EH (cell line): ENCODE measurements around the gene GRK6.

Experiments used
- DNase-seq: peaks from one replicate; pipeline ENCODE4 v3.0.0-alpha.2; 2015; ENCODE audit warnings: low read depth

The GRK6 gene

DNA sequence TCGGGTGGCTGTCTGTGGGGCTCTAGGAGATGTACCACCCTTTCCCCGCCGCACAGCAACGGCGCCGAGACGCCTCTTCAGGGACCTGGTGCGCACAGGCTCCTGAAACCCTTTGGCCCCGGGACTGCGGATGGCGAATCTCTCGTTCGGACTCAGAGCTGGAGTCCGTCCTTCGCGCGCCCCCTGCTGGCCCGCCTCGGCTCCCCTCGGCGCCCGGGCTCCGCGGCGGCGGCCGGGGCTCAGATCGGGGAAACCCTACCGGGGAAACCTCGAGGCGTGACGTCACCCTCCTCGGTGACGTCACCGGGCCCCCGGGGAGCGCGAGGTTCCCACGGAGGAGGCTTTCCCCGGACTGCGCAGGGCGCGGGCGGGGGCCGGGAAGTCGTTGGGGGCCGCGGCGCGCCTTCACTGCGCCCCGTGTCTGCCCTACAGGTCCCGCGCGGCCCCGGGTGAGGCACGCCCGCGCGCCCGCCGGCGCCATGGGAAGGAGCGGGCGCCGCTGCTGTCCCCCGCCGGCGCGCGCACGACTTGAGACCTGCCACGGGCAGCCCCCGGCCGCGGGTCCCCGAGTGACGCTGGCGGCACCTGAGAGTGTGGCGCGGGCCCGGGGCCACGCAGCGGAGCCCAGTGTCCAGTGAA, 28.0 kb downstream of the GRK6 start:
- peak; percentile 88 for DNase-seq

DNA sequence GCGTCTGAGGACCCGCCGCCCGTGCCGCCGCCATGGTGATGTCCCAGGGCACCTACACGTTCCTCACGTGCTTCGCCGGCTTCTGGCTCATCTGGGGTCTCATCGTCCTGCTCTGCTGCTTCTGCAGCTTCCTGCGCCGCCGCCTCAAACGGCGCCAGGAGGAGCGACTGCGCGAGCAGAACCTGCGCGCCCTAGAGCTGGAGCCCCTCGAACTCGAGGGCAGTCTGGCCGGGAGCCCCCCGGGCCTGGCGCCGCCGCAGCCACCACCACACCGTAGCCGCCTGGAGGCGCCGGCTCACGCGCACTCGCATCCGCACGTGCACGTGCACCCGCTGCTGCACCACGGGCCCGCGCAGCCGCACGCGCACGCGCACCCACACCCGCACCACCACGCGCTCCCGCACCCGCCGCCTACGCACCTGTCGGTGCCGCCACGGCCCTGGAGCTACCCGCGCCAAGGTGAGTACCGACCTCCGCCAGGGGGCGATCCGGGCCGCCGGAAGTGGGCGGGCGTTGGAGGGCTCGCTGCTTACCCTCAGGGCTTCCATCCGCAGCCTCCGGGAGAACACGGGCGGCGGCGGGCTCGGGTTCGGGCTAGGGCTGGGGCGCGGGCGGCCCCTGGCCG, 28.7 kb downstream of the GRK6 start:
- DNase-seq, result peak; percentile 68

DNA sequence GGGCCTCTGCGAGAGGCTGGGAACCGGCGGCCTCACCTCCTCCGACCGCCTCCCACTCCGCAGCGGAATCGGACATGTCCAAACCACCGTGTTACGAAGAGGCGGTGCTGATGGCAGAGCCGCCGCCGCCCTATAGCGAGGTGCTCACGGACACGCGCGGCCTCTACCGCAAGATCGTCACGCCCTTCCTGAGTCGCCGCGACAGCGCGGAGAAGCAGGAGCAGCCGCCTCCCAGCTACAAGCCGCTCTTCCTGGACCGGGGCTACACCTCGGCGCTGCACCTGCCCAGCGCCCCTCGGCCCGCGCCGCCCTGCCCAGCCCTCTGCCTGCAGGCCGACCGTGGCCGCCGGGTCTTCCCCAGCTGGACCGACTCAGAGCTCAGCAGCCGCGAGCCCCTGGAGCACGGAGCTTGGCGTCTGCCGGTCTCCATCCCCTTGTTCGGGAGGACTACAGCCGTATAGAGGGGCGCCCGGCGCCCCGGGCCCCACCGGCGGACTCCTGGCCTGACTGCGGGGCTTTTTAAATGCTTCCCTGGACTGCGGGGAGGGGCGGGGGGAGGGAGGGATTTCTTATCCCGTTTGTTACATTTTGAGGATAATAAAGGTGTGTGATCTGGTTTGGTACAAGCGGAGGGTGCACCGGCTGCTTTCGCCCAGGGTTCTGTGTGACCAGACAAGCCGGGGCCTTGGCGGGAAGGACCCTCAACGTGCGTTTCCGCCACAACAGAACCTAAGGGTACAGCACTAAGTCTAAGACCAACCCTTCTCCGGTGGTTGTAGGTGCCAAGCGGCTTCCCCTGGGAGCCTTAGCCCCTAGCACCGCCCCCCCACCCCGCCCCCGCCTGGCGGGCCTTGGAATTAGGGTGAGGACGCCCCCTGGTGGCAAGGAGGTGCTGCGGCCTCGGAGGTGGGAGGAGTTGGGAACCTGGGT, 29.4 kb downstream of the GRK6 start:
- peak; percentile 85 for DNase-seq

DNA sequence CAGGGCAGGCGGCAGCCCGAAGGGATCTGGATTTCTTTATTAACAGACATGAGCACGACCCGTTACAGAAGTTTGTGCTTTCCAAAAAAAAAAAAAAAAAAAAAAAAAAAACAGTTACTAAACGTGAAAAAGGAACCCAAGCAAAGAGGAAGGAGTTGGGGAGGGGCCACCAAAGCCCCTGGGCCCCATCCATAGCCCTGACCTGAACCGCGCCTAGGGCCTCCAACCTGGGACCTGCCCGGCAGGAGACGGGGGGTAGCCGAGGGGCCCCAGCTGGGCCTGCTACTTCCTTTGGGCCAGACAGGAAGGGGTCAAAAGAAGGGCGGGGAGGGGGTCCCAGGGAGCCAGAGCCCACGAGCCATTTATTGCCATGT, 30.1 kb downstream of the GRK6 start:
- DNase-seq, result no peak

DNA sequence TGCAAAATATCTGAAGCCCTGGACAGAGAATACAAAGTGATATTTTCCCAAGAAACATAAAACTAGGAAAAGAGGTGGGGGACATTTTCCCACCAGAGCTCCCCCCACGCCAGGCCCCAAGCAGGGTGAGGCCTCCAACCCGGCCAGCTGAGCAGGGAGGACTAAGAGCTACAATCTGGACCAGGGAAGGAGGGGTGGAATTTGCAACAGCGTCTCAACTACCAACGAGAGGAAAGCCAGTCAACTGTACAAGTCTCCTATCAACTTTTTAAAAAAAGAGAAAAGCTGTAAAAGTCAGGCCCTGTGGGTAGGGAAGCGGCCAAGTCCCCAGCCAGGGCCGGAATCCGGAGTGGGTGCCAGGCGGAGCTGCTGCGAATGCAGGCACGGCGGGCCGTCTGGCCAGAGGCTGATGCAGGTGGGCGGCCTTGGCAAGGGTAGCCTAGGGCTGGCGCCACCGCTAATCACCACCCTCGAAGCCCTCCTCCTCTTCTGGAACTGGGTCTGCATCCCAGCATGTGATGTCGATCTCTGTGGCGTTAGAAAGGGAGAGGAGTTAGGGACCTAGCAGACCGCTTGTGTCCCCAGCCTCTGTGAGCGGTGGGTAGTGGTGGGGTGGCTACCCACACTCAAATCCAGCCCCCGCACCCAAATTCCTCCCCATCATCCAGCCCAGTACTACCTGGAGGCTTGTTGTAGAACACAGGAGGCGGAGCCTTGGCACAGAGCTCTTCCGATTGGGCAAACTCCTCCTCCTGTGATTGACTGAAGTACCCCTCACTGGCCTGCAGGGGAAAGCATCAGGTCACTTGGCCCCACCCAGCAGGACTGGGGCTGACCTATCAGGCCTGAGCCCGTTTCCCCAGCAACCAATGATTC, 30.7 kb downstream of the GRK6 start:
- peak; percentile 98 for DNase-seq

DNA sequence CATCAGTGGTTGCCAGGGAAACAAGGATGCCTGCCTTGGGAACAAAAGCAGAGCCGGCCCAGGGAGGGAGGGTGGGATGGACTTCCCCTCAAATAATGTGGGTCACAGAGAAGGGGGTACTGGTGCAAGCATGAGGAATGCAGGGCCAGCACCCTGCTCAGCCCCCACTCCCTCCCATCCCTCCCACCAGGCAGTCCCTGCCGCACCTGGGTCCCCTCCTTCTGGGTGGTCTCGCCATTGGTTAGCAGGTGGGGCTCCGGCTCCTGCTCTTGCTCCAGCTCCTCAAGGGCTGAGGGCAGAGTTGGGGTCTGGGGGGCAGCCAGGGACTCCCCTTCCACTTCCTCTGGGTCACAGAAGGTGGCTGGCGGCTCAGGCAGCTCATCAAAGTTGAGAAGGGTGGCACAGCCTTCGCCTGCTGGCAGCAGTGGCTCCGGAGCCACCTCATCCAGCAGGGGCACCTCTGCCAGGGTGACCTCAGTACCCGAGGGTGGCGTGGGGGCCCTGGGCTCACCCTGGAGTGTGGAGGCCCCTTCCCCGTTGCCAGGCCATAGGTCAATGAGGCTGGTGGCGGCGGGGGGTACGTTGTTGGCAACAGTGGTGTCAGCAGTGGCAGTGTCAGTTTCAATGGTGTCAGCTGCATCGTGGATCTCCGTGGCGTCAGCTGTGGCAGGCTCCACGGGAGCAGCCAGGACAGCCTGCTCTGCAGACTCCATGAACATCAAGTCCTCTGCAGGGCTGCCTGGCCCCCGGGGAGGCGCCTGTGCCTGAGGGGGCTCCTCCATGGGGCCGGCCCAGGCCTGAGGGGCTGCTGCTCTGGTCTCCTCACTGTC, 31.6 kb downstream of the GRK6 start:
- no peak for DNase-seq

DNA sequence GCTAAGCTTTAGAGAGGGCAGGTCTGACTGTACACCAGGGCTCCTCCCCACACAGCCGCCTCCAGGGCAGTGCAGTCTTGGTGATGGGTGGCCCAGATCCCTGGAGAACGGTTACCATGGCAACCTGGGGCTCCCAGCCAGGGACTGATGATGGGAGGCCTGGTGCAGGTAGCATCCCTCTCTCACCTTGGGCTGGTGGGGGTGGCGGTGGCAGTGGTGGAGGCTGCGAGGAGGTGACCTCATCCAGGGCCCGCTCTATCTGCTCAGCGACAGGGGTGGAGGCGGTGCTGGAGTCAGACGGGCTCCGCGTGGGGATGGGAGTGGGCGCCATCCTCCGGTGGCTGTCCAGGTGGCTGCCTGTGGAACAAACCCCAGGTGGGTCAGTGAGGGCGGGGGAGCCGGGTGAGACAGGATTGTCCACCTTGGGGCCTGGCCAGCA, 32.5 kb downstream of the GRK6 start:
- DNase-seq, result peak; percentile 62

DNA sequence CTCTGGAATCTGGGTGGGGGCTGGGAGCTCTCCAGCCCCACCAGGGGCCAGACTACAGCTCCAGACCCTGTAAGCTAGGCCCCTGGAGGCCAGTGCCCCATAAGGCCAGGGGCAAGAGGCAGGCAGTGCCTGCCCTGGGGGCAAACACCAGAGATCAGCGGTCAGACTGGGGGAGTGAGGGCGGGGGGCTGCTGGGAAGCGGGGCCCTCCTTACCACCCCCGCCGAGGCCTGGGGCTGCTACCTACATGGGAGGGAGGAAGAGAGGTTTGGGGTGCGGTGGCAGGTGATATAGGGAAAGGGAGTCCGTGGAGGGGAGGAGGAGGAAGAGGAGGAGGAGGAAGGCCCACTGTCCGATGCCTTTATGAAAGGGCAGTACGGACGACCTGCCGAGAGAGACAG, 32.9 kb downstream of the GRK6 start:
- DNase-seq, result no peak

DNA sequence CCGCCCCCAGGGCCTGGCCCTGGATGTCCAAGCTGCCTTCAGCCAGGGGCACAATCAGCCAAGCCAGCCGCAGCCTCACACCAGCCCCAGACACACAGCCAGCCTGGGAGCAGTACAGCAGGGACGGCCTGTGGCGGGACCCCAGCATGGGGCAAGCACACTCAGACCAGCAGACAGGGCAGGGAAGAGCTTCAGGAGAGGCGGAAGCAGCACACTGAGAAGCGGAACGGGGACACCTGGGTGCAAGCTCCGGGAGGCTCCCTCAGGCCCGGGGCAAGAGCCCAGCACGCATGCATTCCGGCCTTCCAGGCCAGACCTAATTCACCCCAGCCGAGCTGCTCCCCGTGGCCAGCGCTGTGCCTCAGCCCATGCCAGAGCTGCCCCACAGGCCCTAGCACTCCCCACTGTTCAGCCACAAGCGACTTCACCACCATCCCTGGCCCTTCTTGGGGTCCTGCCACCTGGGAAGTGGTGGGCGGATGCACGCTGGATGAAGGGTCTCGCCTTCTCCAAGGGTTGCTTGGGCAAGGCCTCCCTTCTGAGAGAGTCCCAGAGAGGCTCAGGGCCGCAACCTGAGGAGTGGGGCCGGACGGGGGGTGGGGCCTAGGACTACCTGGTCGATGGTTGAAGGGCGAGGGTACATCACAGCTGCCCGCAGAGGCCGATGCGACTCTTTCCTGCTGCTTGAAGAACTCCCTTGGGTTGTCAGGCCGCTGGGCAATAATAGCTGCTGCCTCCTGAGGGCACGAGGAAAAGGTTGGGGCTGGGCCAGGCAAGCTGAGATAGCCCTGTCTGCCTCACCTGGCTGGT, 33.5 kb downstream of the GRK6 start:
- DNase-seq, result no peak

DNA sequence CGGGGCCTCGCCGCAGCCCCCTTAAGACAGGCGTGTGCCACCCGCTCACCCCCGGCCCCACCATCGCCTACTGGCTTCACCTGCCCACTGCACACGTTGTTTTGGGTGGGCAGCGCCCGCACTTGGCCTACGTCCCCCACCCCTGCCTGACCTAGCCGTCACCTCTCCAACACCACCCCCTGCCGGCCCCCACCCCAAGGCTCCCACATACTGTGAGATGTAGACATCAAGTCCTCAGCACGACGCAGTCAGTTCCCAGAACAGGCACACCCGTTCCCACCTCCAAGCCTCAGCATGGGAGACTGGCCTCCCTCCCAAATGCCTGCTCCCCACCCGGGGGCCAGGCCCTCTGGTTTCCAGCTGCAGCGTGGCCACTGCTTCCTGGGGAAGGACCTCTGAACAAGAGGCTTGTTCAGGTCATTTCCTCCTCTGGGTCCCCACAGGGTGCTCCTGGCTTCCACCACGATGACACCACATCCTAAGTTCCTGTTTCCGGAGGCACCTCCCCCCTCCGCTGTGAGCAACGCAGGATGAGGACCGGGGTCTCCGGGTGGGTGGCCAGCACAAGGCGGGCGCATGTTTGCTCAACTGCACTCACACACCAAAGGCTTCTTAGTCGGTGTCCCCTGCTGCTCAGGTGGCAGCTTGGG, 35.7 kb downstream of the GRK6 start:
- DNase-seq, result no peak

DNA sequence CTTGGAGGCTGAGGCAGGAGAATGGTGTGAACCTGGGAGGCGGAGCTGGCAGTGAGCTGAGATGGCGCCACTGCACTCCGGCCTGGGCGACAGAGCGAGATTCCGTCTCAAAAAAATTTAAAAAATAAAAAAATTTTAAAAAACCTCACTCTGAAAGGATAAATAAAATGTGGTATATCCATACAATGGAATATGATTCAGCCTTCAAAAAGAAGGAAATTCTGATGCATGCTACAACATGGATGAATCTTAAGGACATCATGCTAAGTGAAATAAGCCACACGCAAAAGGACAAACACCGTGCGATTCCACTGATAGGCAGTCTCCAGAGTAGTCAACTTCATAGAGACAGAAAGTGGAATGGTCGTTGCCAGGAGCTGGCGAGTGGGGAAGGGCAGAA, 38.6 kb downstream of the GRK6 start:
- DNase-seq, result no peak

DNA sequence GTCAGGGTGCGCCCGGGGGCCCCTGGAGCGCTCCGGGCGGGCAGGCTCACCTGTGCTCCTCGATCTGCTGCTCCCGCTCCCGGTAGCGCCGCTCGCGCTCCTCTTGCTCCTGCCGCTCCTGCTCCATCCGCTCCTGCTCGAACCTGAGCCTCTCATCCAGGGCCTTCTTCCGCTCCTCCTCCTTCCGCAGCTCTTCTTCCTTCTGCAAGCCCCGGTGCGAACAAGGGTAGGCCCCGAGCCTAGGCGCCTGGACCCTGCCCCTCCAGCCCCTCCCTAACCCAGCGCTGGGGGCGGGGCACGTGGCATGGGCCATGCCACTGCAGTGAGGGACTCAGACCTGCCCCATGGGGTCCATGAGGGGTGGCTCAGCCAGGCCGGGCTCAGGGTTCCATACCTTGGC, 40.4 kb downstream of the GRK6 start:
- no peak for DNase-seq

DNA sequence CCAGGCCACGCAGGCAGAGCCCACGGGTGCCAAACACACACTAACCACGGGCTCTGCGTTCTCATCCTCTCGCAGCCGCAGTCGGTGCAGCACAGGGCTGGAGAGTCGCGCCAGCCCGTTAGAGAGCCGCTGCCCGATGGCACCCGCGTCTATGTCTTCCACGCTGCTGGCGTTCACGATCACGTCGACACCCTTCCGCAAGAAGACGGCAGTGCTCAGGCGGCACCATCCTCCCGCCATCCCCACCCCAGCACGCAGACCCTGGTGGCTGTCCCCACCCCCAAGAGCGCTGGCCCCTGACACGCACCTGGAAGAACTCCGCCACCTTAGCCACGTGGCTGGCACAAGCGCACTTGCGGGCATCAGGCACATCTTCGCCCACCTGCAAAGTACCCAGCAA, 41.0 kb downstream of the GRK6 start:
- DNase-seq, result no peak

DNA sequence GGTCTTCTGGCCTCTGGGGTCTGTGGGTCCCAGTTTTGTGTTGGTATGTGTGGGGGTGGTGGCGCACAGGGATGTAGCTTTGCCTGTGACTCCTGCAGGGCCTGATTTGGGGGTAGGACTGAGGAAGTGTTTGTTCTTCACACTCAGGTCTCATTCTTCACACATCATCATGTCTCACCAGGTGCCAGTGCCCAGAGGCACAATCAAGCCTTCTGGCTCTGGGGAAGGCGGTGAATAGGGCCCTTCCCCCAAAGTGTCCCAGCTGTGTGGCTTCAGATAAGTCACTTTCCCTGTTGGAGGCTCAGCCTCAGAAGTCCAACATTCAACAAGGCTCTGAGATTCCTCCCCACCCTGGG, 41.8 kb downstream of the GRK6 start:
- DNase-seq, result no peak

DNA sequence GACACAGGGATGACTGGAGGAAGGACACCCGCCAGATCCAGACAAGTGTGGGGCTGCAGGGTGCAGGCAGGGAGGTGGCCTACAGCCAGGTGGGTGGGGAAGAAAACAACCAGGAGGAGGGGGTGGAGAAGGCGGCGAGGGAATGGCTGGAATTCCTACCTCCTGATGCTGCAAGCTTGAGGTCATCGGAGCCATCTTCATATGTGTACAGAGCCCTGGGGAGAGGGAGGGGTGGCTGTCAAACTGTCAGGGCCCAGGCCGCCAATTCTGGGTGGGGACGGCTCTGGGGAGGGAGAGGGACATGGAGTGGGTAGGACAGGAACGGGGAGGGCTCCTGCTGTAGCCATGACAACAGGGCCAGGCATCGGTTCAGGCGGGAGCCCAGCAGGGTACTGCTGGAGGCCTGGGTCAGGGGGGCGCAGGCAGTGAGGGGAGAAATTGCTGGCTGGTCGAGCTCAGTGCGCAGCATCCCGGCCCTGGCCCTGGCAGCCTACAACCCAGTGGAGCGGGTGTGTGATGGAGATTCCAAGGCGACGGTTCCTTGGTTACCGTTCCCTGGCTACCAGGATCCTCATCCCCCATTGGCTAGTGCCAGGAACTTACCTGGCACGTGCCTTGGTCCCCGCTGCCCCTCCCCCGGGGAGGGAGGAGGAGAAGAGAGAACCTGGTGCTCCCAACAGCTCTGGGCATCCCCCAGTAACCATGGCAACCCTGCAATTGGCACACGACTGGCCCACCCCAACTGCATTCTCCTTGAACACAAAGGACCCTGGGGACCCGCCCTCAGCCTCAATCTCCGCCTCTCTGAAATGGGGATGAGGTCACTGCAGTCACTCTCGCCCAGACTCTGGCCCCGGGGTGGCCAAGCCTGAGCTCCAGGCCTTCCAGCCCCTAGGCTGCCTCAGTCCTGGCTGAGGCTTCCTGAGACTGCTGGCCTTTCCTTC, 42.5 kb downstream of the GRK6 start:
- DNase-seq, result peak; percentile 88

DNA sequence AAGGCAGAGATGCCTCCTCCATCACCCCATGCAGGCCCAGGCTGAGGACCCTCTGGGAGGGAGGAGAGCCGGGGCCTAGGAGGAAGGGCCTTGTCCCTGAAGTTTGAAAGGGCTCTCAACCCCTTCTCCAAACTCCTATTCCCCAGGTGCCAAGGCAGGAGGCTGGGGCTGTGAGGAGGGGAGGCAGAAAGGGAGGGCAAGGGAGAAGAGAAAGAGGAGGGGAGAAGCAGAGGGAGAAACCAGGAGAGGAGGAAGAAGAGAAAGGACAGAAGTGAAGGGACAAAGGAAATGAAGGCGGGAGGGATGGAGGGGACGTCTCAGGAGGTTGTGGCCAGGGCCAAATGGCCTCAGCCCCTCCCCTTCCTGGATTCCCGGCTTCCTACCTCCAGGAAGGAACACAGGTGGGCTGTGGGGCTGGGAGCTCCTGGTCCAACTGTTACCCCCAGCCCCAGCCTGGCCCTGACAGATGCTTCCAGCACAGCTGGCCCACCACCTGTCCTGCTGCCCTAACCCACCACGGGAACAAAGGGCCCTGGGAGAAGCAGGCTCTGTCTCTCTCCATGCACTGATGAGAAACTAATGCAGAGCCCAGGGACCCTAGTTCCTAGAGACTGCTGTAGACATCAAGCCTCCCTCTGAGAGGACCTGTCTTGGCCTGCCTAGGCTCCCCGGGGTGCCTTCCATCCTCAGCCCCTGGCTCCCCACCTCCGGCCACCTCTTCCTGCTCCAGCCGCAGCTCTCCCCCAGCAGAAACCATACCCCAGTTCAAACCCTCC, 43.5 kb downstream of the GRK6 start:
- DNase-seq, result peak; percentile 7

DNA sequence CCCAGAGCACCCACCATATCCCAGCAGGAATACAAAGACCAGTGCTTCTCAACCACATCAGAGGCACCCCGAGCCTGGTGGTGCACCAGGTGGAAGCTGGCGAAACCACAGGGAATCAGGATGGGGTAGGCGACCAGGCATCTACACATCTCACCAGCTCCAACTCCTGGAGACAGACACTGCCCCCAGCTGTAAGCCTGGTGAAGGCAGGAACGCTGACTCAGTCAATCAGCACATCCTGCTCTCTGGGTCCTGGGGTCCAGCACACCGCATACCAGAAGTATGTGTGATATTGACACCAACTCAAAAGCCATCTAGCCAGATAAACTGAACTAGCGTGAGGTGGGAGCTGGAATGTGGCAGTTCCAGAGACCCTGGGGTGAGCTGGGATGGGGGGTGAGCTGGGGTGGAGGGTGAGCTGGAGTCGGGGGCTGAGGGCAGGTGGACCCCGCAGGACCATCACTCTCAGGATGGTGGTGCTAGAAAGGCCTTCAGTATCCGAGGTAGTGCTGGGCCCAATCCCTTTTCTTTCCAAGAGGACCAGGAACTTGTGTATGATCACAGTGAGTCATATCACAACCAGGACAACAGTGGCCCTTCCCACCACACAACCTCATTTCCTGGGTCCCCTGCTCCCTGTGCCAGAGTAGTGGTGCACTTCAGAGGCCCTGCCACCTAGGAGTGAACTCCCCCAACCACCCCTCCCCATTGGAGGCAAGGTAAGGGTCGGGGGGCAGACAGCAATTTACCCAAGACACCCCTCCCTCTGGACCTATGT, 44.5 kb downstream of the GRK6 start:
- peak; percentile 73 for DNase-seq
